Fibroblast of skin of scalp (primary cell): ENCODE results near the gene C10orf105. TPM values are rescaled to one million over a fixed set of nuclear protein-coding genes. Genes with fewer than 3 reads are reported as not detected.

ENCODE experiments used
- DNase-seq: peaks from one replicate; pipeline ENCODE4 v3.0.0-alpha.2; 2013
- polyA plus RNA-seq, 2 experiments: library from polyadenylated mRNA; unstranded; fragments of 120-200 nt; gene quantifications; one replicate each; pipeline ENCODE4 v1.2.1, GENCODE V29; 2013; ENCODE audit not compliant: insufficient read length in 2 of 2

C10orf105 gene
- polyA plus RNA-seq (2013, experiment 1 of 2; ENCODE audit: insufficient read length), result not detected
- polyA plus RNA-seq (2013, experiment 2 of 2; ENCODE audit: insufficient read length), result 0.04 TPM

DNA sequence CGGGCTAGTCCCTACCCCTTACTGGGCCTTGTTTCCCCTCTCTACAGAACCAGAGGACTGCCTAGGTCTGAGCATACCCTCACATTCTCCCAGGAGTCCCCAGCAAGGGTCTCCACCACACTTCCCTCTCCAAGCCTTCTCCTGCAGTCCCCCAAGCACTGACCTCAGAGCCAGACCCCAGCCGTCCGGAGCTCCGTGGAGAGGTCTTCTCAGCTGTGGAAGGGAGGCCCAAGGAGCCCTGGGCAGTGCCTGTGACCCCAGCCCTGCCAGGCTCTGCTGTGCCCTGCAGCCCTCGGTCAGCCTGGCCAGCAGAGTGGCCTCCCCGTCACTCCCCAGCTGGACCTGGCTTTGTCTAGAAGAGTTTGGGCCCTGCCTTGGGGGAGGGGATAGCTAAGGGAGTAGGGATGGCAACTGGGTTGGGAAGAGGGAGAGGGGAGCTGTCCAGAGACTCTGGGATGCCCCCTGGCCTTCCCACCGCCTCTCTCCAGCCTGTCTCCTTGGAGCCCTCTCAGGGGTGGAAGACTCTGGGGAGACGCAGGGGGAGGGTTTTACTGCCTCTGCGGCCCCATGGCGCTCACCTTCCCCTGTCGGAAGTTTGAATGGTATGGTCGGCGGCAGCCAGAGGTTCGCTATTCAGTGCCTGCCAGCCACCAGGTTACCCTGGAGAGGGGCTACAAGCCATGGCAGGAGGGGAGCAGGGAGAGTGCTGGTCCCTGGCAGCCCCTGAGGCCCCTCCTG, at the start of gene C10orf105:
Gene C10orf105, minus strand, starts transcription at position 315 of the 738 bp plus-strand sequence. CDS start 3,441 bp downstream, outside the sequence.
- no peak for DNase-seq

GRCh38 chr10:71767420-71768035, 48.0 kb upstream of the C10orf105 start:
- DNase-seq, result peak; percentile 27

DNA sequence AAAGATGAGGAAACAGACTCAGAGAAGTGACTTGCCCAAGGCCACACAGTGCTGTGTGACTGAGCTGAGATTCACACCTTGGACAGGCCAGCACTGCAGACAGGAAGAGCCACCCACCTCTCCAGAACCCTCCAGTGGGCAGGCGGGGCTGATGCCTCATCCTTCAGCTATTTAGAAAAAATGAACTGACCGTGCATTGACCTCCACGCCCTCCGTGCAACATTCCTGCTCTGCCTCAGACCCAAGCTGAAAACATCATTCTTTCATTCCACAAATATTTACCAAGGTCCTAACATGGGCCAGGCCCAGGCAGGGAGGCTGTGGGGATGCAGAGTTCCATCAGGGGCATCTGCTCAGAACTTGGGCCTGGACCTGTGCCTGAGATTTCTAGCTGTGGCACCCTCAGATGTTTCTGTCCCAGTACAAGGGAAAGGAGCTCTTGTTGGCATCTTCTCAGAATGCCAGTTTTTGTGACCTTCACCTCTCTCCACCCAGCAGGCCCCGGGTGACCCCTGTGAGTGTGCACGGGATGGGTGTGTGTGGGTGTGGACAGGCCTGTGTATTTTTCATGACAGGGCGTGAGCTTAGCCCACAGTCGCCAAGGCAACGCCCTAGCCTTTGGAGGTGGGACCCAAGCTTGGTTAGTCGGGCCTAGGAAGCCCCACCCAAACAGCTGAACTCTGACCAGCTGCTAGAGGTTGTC, 47.3 kb upstream of the C10orf105 start:
- DNase-seq, result peak; percentile 95

DNA sequence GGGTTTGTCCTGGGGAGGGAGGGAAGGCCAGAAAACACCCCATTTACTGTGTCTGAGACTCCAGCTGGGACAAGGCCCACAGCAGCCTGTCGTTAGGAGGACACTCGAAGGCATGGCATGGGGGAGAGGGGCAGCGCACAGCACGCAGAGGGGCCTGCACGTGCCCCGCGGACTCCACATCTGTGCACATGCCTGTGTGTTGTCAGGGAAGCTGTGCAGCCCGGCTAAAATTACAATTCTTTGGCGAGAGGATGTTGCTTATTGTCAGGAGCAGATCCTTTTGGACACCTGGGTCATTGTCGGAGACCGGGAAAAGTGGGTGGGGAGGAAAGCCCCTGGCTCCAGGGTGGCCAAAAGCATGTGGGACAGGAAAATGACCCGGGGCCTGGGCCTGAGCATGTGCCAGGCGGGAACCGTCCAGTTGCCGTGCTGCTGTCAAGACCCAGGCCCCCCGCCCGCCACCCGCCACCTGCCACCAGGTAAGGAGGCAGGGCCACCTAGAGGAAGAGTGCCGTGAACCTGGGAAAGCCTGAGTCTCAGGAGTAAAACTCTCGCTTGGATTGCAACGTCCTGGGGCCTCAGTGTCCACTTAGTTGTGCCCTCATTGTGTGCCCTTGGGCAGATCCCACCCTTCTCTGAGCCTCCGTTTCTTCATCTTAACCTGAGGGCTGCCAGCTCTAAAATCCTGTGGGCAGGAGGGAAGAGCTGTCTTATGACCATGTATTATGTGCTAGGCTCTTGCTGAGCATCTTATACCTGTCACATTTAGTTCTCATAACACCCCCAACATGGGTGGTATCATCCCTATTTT, 46.5 kb upstream of the C10orf105 start:
- no peak for DNase-seq

- peak; percentile 43 for DNase-seq
Observed at GRCh38 chr10:71765176-71765904, 45.8 kb upstream of the C10orf105 start.

- DNase-seq, result peak; percentile 21
Observed at GRCh38 chr10:71763352-71764127, 44.0 kb upstream of the C10orf105 start.

GRCh38 chr10:71762324-71762723, 42.7 kb upstream of the C10orf105 start:
- no peak for DNase-seq

- no peak for DNase-seq
Observed at GRCh38 chr10:71761541-71762113, 42.0 kb upstream of the C10orf105 start.

- no peak for DNase-seq
Observed at GRCh38 chr10:71761105-71761511, 41.5 kb upstream of the C10orf105 start.

GRCh38 chr10:71757399-71757922, 37.9 kb upstream of the C10orf105 start:
- no peak for DNase-seq

GRCh38 chr10:71756311-71757191, 37.0 kb upstream of the C10orf105 start:
- DNase-seq, result peak; percentile 27

GRCh38 chr10:71755179-71755879, 35.8 kb upstream of the C10orf105 start:
- DNase-seq, result no peak

GRCh38 chr10:71754562-71754961, 35.0 kb upstream of the C10orf105 start:
- DNase-seq, result no peak

- DNase-seq, result no peak
Observed at GRCh38 chr10:71753960-71754505, 34.5 kb upstream of the C10orf105 start.

DNA sequence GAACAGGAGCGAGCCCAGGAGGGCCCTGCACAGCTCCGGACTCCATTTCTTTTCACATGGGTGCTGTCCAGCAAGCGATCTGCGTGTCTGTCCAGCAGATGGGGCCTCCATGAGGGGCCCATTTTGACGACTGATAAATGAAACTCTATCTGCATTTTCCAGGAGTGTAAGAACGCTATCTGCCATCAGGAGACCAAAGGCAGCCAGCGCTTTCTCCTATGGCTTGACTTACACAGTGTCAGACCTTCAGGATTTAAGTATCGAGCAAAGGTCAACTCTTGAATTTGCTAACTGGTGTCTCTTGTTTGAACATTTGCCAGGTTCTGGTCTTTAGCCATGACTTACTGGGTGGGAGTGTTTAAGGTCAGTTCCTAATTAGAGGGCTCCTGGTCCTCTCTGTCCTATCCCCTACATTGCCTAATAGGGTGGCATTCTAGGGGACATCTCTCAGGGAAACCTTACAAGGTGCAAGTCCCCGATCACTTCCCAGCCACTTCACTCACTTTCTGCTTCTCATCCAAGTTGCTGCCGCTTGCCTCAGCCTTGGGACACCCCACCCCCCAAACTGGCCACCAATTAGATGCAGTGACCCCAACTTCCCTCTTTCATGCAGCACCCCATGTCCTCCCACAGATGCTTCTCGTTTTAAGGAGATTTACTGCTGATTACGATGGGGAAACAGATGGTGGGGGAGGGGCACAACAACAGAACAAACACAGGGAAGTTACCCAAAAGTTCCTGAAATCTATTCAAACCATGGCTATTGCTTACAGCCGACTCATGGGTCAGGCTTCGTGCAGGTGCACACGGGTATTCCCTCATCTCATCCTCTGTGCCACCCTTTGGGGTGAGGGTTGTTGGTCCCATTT, 33.7 kb upstream of the C10orf105 start:
- DNase-seq, result no peak

DNA sequence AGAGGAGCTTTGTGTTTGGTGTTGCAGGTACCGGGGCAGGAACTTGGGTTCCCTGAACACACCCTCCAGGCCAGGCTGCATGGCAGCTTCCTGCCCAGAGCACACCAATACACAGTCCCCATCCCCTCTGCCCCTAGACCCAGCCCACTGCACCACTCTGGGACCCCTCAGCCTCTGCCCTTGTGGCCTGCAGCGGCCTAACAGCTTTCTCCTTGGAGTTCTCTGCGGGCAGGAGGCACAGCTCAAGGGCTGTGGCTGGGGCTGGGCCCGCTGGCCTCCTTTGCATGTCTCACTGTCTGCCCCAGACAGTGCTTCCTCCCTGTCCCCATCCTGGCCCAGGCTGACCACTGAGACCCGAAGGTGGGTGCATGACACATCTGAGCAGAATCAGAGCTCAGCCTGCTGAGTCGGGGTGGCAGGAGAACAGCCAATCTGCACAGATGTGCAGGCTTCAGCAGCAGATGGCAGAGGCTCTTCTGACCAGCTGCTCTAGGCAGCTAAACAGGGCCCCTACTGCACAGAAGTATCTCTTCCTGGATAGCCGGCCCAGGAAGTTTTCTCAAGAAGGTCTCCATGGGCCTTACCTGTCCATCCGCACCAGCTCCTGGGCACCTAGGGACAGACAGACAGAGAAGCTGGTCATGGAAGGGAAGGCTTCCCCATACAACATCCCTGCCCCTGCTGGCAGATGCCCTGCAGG, 33.0 kb upstream of the C10orf105 start:
- no peak for DNase-seq
